T-helper 2 cell treated with Interferon-gamma antibody and Interleukin-4, amounts not matched to agents 100 ng/mL and 5 ng/mL, for 36 hours (primary cell): ENCODE results near the gene DNAJC2. TPM values are rescaled to one million over a fixed set of nuclear protein-coding genes. Genes with fewer than 3 reads are reported as not detected.
"Not testable (repeated sequence)": the region's sequence is repeated elsewhere in the genome, so short reads cannot be mapped to it uniquely, and the experiment has no call there.

Experiments
- intact Hi-C: fragments of 100-400 bp; cut with micrococcal nuclease; formaldehyde crosslinking; loops from one replicate; pipeline ENCODE4 v1.15.1; 2023
- total RNA-seq: library from RNA; stranded (reverse); gene quantifications from 2 replicates; pipeline ENCODE4 v1.2.3, GENCODE V29; 2022

Gene DNAJC2
- total RNA-seq, 1 donor from 2014 or later = 35.4 TPM

- intact Hi-C loops = not testable (repeated sequence)
Measured at GRCh38 chr7:103274867-103275266, 69.7 kb downstream of the DNAJC2 start.

DNA sequence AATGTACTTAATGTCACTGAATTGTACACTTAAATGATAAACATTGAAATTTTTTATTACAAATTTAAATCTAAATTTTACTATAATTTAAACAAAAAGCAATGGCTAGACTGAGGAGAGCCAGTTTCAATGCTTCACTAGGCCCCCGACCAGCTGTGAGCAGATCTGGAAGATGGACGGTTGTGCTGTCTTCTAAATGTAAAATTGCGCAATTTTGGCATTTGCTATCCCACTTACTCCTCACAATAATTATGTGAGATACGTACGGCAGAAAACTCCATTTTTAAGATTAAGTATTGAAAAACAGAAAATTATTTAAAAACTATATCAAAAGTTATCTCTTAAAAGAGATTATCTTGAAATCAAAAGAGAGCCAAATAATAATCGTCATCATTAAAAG is 71.2 kb downstream of the DNAJC2 start:
- intact Hi-C loops = not testable (repeated sequence)

DNA sequence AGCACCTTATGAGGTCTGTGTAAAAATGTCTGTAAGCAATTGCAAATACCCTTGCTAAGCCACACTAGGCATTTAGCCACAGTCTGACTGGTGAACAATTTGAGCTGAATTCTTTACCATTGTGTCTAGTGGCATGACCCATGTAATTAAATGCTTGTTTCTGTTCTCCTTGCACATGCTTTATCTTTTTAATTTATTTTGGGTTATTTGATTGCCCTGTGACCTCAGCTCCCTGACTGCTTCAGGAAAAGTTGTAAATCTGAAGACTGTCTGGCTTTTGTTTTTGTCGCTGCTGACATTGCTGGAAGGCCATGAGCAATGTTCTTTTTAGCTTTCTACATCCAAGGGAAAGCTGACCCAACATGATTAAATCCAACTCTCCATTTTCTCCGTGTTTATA is 78.3 kb downstream of the DNAJC2 start:
- intact Hi-C loops = not testable (repeated sequence)

DNA sequence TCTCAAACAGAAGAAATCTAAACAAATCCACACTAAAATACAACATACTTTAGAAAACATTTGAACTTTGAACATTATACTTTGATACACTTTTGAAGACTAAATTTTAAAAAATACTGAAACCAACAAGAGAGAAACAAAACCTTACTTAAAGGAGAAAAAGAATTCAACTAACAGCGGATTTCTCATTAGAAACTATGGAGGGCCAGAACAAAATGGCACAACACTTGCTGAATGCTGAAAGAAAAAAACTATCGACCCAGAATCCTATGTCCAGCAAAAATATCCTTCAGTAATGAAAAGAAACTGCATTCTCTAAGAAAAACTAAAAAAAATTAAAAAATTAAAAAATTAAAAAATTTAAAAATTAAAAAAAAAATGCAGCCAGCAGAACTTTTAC is 80.5 kb downstream of the DNAJC2 start:
- intact Hi-C loops = not testable (repeated sequence)

Other genes starting within 250 kb of the DNAJC2 start
- 12.7 and 13.2 TPM in 2 replicates for gene NAPEPLD, start 195.7 kb downstream of the DNAJC2 start, total RNA-seq
- 57.6 and 59.4 TPM in 2 replicates for gene PMPCB, start 47.3 kb downstream of the DNAJC2 start, total RNA-seq
- gene PSMC2, start 2.9 kb upstream of the DNAJC2 start, total RNA-seq = 162 and 166 TPM in 2 replicates
- not detected in 2 replicates for gene SLC26A5, start 101.4 kb upstream of the DNAJC2 start, total RNA-seq